Stimulated activated CD4-positive, alpha-beta T cell treated with anti-CD3 and anti-CD28 coated beads, Interleukin-15, amount 100 ng/mL, for 48 hours (primary cell): ENCODE data around the gene LGI1.
A peak's percentile ranks its signal among the peaks of the same experiment; 100 is the strongest.
"Not testable (repeated sequence)": the region's sequence is repeated elsewhere in the genome, so short reads cannot be mapped to it uniquely, and the experiment has no call there.

Experiments used
- DNase-seq, 2 donors: peaks; one replicate each; pipeline ENCODE4 v3.0.0-alpha.2; 2020; ENCODE audit warnings: low read depth in 2 of 2

LGI1 gene

DNA sequence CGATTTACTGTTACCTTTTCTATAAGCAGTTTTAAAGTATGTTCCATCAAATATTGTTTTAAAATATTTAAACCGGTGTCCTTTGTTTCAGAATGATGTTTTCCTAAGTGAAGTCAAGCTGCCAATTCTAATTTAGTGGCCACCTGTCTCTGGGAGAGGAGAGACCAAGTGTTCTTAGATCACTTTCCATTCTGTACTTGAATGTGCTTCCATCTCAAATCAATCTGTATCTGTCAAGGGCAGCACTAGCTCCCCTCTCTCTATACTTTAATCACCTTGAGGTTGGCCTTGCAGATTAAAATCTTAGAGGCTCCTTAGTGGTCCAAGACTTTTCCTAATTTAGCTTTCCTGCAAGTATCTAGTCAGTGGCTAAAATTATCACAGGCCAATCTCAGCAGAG is 49.6 kb downstream of the LGI1 start:
- no peak for DNase-seq

DNA sequence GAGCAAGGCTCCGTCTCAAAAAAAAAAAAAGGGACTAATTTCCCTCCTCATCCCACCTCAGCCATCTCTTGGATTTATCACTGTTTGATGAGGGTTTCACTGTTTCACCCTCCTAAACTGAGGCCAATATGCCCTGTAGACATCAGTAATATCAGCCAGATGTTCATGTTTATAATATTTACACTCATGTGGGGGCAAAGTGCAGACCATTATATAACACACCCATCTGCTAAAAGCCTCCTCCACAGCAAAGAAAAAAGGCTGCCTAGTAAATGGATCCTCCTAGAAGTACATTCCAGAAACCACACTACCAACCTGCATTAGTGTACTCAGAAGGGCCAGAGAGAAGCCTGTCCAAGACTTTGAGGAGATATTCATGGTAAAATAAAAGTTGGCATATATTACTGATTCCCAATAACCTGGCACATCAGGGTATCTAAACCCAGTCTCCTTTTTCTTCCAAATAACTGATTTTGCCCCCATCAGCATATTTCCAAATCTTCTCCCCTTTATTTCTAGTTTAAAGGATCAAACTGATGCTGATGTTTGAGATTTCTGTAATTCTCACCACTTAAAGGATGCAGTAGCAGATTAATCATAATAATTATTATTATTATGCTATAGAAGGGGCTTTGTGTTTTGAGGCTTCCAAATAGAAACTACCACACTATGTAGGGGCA is 55.1 kb downstream of the LGI1 start:
- DNase-seq: no peak

DNA sequence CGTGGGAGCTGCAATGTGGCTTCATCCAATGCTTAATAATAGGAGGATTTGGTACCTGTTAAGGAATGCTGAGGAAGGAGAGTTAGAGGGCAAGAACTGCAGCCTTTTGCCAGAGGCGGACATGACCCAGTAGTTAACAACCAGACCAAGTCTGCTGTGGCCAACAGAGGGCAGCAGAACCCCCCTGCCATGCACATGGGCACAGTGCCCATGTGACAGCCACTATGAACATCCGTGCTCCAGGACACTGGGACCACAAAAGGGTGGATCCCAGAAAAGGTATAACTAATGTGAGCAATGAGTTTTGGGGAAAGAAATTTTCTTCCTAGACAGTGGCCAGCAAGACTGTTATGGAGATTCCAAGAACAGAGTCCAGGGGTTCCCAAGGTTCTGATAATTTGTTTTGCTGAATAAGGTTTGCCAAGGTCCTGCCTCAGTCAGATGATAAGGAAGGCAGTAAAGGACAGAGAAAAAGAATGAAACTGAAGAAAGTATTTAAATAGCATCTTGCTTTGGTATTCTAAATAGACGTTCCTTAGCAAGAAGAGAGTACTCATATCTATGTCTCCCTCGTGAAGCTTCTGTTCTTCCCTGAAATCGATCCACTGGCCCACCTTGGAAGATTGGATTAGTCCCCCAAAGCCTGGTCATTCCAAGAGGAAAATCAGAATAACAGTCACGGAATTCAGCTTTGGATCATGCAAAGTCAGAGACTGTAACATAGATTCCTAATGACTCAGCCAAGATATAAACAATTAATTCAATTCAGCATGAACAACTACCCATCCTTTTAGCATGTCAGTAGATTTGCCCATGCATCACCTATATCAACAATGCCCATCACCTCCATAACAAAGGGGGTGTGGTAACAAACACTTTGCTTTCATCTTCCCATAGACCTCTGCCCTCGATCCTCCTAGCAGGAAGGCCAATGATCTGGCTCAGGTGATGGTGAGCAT is 56.0 kb downstream of the LGI1 start:
- DNase-seq: peak; percentile 23 to 46

DNA sequence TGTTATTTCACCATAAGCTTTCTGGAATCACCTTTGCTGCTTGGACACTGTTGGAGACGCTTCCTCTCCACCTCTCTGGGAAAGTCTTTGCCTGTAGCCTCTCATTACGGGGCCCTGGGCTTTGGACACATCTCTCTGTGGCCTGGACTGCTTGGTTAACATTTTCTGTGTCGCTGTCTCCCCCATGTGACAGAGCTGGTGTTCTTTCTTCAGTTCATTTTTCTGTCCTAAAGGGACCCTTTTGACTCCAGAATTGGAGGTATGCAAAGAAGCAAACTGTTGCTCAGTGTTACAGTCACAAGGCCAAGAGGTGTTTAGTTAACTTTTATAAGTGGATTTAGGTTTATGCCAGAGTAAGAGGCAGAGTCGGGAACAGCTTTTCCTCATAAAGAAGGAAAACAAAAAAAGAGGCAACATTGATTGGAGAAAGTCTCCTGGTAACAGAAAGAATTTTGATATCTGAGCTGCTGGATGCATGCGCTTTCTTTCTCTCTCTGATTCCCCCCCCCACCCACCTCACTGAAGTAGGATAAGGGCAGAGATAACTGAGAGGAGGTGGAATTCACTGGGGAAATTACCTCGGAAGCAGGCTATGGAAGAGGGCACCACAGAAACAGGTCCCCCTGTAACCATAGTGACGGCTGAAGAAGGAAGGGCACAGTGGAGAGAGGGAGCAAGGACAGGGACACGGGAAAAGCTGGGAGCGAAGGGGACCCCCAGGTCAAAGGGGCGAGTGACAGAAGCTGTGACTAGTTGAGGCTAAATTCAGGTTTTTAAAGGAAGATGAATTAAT is 57.8 kb downstream of the LGI1 start:
- no peak for DNase-seq

GRCh38 chr10:93816123-93816747 is 58.5 kb downstream of the LGI1 start:
- peak; percentile 4 to 14 for DNase-seq

DNA sequence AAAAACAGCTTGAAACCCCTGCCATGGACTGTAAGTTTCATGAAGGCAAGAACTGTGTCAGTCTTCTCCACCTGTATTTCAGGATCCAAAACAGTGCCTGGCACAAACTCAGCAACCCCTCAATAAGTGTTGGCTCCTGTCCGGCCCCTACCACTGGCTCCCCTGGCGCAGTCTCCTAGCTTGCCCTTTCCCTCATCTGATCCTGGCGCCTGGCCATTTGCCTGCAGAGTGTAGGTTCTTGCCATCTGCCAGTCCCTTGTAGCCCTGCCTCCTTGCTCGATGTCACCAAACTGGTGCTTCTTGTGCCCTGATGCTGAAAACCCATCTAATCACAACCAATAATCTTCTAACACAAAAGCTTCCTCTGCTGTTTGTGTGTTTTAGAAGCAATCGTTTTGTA is 60.4 kb downstream of the LGI1 start:
- DNase-seq: no peak

DNA sequence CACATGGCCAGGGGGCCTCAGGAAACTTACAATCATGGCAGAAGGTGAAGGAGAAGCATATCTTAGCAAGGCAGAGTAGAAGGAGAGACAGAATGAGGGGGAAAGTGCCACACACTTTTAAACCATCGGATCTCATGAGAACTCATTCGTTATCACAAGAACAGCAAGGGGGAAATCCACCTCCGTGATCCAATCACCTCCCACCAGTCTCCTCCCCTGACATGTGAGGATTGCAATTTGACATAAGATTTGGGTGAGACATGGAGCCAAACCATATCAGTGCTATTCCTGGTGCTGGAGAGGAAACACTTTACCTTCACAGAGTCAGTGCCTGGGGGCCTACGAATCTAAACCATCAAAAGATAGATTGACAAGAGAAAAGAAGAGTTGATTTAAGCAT is 61.8 kb downstream of the LGI1 start:
- DNase-seq: no peak

- no peak for DNase-seq
These were observed 62.7 kb downstream of the LGI1 start for GRCh38 chr10:93820434-93820833.

GRCh38 chr10:93821051-93821772 is 63.5 kb downstream of the LGI1 start:
- DNase-seq: no peak

GRCh38 chr10:93826355-93826754 is 68.6 kb downstream of the LGI1 start:
- DNase-seq: no peak

- DNase-seq: no peak
These were observed 69.5 kb downstream of the LGI1 start for GRCh38 chr10:93827056-93827804.

GRCh38 chr10:93831065-93831464 is 73.3 kb downstream of the LGI1 start:
- DNase-seq: not testable (repeated sequence)

DNA sequence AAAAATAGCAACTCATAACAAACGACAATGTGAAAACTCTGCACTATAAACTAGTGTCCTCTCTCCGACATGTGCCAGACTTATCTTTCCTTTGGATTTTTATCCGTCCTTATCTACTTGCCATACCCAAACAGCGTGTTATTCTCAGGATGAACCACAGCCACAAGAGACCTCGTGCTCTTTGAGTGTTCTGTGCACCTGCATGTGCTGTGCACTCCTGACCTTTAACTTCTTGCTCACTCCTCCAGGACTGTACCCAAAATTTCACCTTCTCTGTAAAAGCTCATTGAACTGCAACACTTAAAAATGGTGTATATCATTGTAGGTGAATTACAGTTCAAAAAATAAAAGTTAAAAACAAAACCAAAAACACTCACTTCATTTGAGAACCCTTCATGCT is 78.0 kb downstream of the LGI1 start:
- no peak for DNase-seq

DNA sequence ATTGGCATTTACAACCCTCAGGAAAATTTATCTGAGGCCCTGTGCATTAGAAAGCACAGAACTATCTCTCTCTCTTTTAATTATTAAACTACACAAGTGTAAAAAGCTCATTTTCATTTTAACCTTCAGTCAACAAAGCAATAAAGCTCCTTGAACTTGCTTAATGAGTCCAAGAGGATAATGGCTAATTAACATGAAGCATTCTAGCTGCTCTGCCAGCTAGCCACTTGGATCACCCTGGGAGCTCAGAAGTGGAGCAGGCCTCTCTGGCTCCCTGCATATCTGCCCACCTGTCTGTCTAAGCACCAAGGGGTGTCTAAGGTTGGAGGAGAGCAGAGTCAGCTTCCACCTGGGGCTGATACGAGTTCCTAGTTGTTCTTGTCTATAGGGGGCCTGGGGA is 80.1 kb downstream of the LGI1 start:
- DNase-seq: no peak

GRCh38 chr10:93838278-93838677 is 80.5 kb downstream of the LGI1 start:
- no peak for DNase-seq

GRCh38 chr10:93841961-93842360 is 84.2 kb downstream of the LGI1 start:
- DNase-seq: no peak

DNA sequence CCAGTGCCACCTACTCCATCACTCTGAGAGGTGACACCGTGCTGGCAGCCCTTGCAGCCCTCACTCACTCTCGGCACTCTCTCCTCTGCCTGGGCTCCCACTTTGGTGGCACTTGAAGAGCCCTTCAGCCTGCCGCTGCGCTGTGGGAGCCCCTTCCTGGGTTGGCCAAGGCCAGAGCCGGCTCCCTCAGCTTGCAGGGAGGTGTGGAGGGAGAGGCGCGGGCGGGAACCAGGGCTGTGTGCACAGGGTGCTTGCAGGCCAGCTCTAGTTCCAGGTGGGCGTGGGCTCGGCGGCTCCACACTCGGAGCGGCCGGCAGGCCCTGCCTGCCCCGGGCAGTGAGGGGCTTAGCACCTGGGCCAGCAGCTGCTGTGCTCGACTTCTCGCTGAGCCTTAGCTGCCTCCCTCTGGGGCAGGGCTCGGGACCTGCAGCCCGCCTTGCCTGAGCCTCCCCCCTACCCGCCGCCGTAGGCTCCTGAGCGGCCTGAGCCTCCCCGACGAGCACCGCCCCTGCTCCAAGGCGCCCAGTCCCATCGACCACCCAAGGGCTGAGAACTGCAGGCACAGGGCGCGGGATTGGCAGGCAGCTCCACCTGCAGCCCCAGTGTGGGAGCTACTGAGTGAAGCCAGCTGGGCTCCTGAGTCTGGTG is 87.4 kb downstream of the LGI1 start:
- no peak for DNase-seq
